HEK293 (cell line): ENCODE measurements around the gene DNAH1.
A peak's percentile ranks its signal among the peaks of the same experiment; 100 is the strongest.

ENCODE experiments used
- CTCF ChIA-PET: fragments of 350-600 bp; formaldehyde crosslinking; extraction: SDS; loops from one replicate; lab custom pipeline; 2021; ENCODE audit warnings: antibody characterized with exemption; lab: Yijun Ruan, JAX
- POLR2A ChIA-PET: fragments of 300-600 bp; formaldehyde crosslinking; extraction: SDS; loops from one replicate; lab custom pipeline; 2020; ENCODE audit warnings: antibody characterized with exemption, inconsistent platforms; lab: Yijun Ruan, JAX
- H3K27ac ChIP-seq: fragments of 200-500 bp; sonication (Bioruptor generic); 2 replicates; pipeline ENCODE4 v1.5.1; 2014; ENCODE audit warnings: low read depth, low read length, control low read depth, inconsistent platforms; ENCODE audit errors: extremely low read depth
- H3K36me3 ChIP-seq, 2 experiments: fragments of 200-500 bp in 1 of 2; sonication (Bioruptor generic) in 1 of 2; 1 replicate in 1 of 2; 2 replicates in 1 of 2; pipeline ENCODE4 v1.5.1; 2014 to 2017; ENCODE audit warnings: inconsistent platforms in 2 of 2, low read length in 2 of 2; ENCODE audit not compliant: control insufficient read depth in 2 of 2, insufficient read depth in 1 of 2
- H3K4me1 ChIP-seq: fragments of 200-500 bp; sonication (Bioruptor generic); 2 replicates; pipeline ENCODE4 v1.5.1; 2014; ENCODE audit warnings: mild to moderate bottlenecking, low read length, inconsistent platforms; ENCODE audit not compliant: control insufficient read depth, insufficient read depth
- H3K4me3 ChIP-seq: 2 replicates; pipeline ENCODE4 v1.5.1; 2011; ENCODE audit warnings: low read depth, mild to moderate bottlenecking, control low read depth, low read length, moderate library complexity
- H3K9me3 ChIP-seq: fragments of 200-500 bp; sonication (Bioruptor generic); 2 replicates; pipeline ENCODE4 v1.5.1; 2014; ENCODE audit warnings: low read depth, low read length, inconsistent platforms; ENCODE audit not compliant: control insufficient read depth, insufficient read depth
- KLF9 ChIP-seq: fragments of 450-650 bp; formaldehyde crosslinking; IDR thresholded peaks from 2 replicates; pipeline ENCODE4 v1.5.1; 2016; ENCODE audit warnings: missing biosample characterization, missing genetic modification characterization, low read depth
- PRDM1 ChIP-seq: fragments of 450-650 bp; formaldehyde crosslinking; IDR thresholded peaks from 2 replicates; pipeline ENCODE4; 2016; ENCODE audit warnings: missing biosample characterization, missing genetic modification characterization
- SCRT2 ChIP-seq: fragments of 450-650 bp; formaldehyde crosslinking; IDR thresholded peaks from 2 replicates; pipeline ENCODE4 v1.5.1; 2016; ENCODE audit warnings: missing biosample characterization, missing genetic modification characterization
- SP2 ChIP-seq: fragments of 450-650 bp; formaldehyde crosslinking; IDR thresholded peaks from 2 replicates; pipeline ENCODE4 v1.5.1; 2016; ENCODE audit warnings: missing biosample characterization, missing genetic modification characterization
- SP3 ChIP-seq: fragments of 450-650 bp; formaldehyde crosslinking; IDR thresholded peaks from 2 replicates; pipeline ENCODE4 v1.5.1; 2016; ENCODE audit warnings: missing biosample characterization, missing genetic modification characterization
- ZIC2 ChIP-seq: fragments of 450-650 bp; formaldehyde crosslinking; IDR thresholded peaks from 2 replicates; pipeline ENCODE4 v1.5.1; 2016; ENCODE audit warnings: missing biosample characterization, missing genetic modification characterization
- ZNF140 ChIP-seq: fragments of 450-650 bp; formaldehyde crosslinking; IDR thresholded peaks from 2 replicates; pipeline ENCODE4 v1.5.1; 2016; ENCODE audit warnings: missing biosample characterization, missing genetic modification characterization
- ZNF202 ChIP-seq: fragments of 450-650 bp; formaldehyde crosslinking; IDR thresholded peaks from 2 replicates; pipeline ENCODE4 v1.5.1; 2016; ENCODE audit warnings: missing biosample characterization, missing genetic modification characterization, borderline replicate concordance
- ZNF221 ChIP-seq: fragments of 450-650 bp; formaldehyde crosslinking; IDR thresholded peaks from 2 replicates; pipeline ENCODE4 v1.5.1; 2017; ENCODE audit warnings: missing biosample characterization, missing genetic modification characterization, borderline replicate concordance
- ZNF23 ChIP-seq: fragments of 450-650 bp; formaldehyde crosslinking; IDR thresholded peaks from 2 replicates; pipeline ENCODE4 v1.5.1; 2016; ENCODE audit warnings: missing biosample characterization, missing genetic modification characterization, borderline replicate concordance
- ZNF335 ChIP-seq: fragments of 450-650 bp; formaldehyde crosslinking; conservative IDR thresholded peaks from 2 replicates; pipeline ENCODE4 v1.5.1; 2016; ENCODE audit warnings: missing biosample characterization, missing genetic modification characterization
- ZNF561 ChIP-seq: fragments of 450-650 bp; IDR thresholded peaks from 2 replicates; pipeline ENCODE4 v1.5.1; 2018; ENCODE audit warnings: missing biosample characterization, missing genetic modification characterization, borderline replicate concordance
- ZNF585B ChIP-seq: fragments of 450-650 bp; formaldehyde crosslinking; IDR thresholded peaks from 2 replicates; pipeline ENCODE4 v1.5.1; 2016; ENCODE audit warnings: missing biosample characterization, missing genetic modification characterization
- ZNF626 ChIP-seq: fragments of 450-650 bp; sonication (Bioruptor Pico); formaldehyde crosslinking; IDR thresholded peaks from 2 replicates; pipeline ENCODE4 v1.5.1; 2018; ENCODE audit warnings: missing biosample characterization, missing genetic modification characterization, inconsistent platforms
- ZNF76 ChIP-seq: fragments of 450-650 bp; formaldehyde crosslinking; IDR thresholded peaks from 2 replicates; pipeline ENCODE4; 2016; ENCODE audit warnings: low read depth, missing biosample characterization, missing genetic modification characterization, borderline replicate concordance
- ZNF785 ChIP-seq: fragments of 450-650 bp; formaldehyde crosslinking; IDR thresholded peaks from 2 replicates; pipeline ENCODE4 v1.5.1; 2016; ENCODE audit warnings: missing biosample characterization, missing genetic modification characterization
- ZNF830 ChIP-seq: fragments of 450-650 bp; IDR thresholded peaks from 2 replicates; pipeline ENCODE4 v1.5.0; 2018; ENCODE audit warnings: missing biosample characterization, missing genetic modification characterization, low read depth, mild to moderate bottlenecking, moderate library complexity
- ZSCAN16 ChIP-seq: fragments of 450-650 bp; formaldehyde crosslinking; IDR thresholded peaks from 2 replicates; pipeline ENCODE4 v1.5.1; 2016; ENCODE audit warnings: missing biosample characterization, missing genetic modification characterization
- ZSCAN30 ChIP-seq: fragments of 450-650 bp; IDR thresholded peaks from 2 replicates; pipeline ENCODE4 v1.5.1; 2018; ENCODE audit warnings: missing biosample characterization, mild to moderate bottlenecking, missing genetic modification characterization, moderate library complexity
- TF ChIP-seq, protein P1 (sequence below): fragments of 450-650 bp; formaldehyde crosslinking; IDR thresholded peaks from 2 replicates; pipeline ENCODE4 v1.5.1; 2016; ENCODE audit warnings: missing biosample characterization, missing genetic modification characterization
- TF ChIP-seq, protein P2 (sequence below): fragments of 450-650 bp; formaldehyde crosslinking; IDR thresholded peaks from 2 replicates; pipeline ENCODE4 v1.5.1; 2017; ENCODE audit warnings: missing biosample characterization, missing genetic modification characterization
- TF ChIP-seq, protein P3 (sequence below): IDR thresholded peaks from 2 replicates; pipeline ENCODE4 v1.6.1; 2011; ENCODE audit warnings: mild to moderate bottlenecking, low read depth, low read length, borderline replicate concordance

Gene DNAH1

DNA sequence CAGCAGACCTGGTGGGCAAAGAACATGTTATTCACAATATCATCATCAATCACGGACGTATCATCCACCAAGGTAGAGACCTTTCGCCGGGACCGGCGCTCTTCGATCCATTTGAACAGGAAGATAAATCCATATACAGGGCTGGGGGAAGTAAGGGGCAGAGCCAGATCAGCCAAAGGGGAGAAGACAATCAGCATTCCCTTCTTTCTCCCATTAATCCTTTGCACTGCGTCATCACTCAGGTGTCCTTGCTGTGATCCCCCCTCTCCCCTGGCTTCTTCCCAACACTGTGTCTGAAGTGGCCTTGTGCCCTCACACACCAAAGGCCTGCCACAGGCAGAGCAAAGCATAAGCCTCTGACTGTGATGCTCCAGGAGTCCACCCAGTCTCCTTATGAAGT lies 92.3 kb downstream of the DNAH1 start:
- Histone ChIP-seq H3K27ac (no peak overlapping the region), H3K36me3 (peaks cover 0 to 62% of the 10 kb centered on the region in 2 experiments; a peak in 1 of 3 replicates), H3K9me3 (no peaks in the 10 kb centered on the region), H3K4me3 (no peak overlapping the region), H3K4me1 (0 out of 2 replicates have a peak, but pooled peaks cover 3% of the 10 kb centered on the region)
- POLR2A ChIA-PET: no interaction called here
- CTCF ChIA-PET: no interaction called here
- no peak for TF ChIP-seq ZNF335 (tag by site-specific recombination)
- no peak for TF ChIP-seq ZNF23 (tag by site-specific recombination)
- no peak for TF ChIP-seq ZNF76 (tag by site-specific recombination)

DNA sequence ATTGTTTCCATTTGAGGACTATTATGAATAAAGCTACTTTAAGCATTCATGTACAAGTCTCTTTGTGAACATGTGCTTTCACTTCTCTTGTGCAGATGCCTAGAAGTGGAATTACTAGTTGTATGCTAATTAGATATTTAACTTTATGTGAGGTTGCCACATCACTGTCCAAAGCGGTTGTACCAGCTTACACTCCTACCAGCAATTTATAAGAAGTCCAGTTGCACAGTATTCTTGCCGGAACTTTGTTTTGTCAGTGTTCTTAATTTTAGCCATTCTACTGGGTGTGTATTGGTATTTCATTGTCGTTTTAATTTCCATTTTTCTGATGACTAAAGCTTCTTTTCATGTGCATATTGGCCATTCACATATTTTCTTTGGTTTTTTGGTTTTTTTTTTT lies 99.7 kb downstream of the DNAH1 start:
- Histone ChIP-seq H3K4me3 (no peak overlapping the region), H3K27ac (no peak overlapping the region), H3K36me3 (peaks cover 0 to 12% of the 10 kb centered on the region in 2 experiments; a peak in 1 of 3 replicates), H3K9me3 (no peaks in the 10 kb centered on the region), H3K4me1 (0 out of 2 replicates have a peak, but pooled peaks cover 3% of the 10 kb centered on the region)
- CTCF ChIA-PET: interaction anchor here (0.9 to 1.3 kb wide), 2 partner anchors 12 to 52 kb away, joined by 3 to 7 read pairs; no protein-coding TSS in a partner anchor
- TF ChIP-seq SCRT2 (0 out of 2 replicates have a peak, but pooled peaks have one; percentile 38), ZNF561 (tag by site-specific recombination) (no peak)
- POLR2A ChIA-PET: interaction anchor here (0.7 kb wide), 1 partner anchor 172 kb away, joined by 3 read pairs; no protein-coding TSS in a partner anchor

DNA sequence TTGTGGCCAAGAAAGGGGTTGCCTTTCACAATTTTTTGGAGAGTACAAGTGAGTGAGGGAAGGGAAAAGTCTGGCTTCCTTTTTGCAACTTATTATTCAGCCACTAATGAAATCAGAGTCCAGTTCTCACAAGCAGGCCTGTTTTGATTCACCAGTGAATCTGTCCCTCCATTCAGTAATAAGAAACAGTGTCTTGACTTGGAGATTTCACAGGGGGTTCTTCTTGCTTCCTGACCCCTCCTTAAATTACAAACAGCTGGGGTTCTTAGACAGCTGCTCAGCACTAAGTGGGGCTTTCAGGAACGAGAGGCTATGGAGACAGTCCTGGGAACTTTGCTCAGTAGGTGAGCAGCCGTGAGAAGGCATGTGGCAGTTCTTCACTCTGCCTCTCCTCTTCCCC lies 104.3 kb downstream of the DNAH1 start:
- no peaks in the 10 kb centered on the region for H3K9me3 ChIP-seq
- TF ChIP-seq SP3 (tag by site-specific recombination): no peak
- 0 out of 2 replicates have a peak, but pooled peaks have one; percentile 18 for TF ChIP-seq PRDM1 (tag by site-specific recombination)
- TF ChIP-seq, all 188 proteins: peak for 1
- Histone ChIP-seq H3K36me3 (peaks cover 0 to 3% of the 10 kb centered on the region in 2 experiments; a peak in 1 of 3 replicates), H3K27ac (no peak overlapping the region), H3K4me3 (no peak overlapping the region), H3K4me1 (no peaks in the 10 kb centered on the region)
- CTCF ChIA-PET: no interaction called here
- POLR2A ChIA-PET: no interaction called here

- H3K27ac ChIP-seq: no peak overlapping the region
- TF ChIP-seq ZNF202 (tag by site-specific recombination) (no peak), ZNF140 (no peak), ZNF626 (tag by site-specific recombination) (no peak), ZIC2 (tag by site-specific recombination) (no peak)
- H3K36me3 ChIP-seq: no peaks in the 10 kb centered on the region
- no peaks in the 10 kb centered on the region for H3K4me1 ChIP-seq
- CTCF ChIA-PET: interaction anchor here (0.6 to 2.2 kb wide), 4 partner anchors 9 to 183 kb away, joined by 3 to 10 read pairs (median 4); no protein-coding TSS in a partner anchor
- H3K4me3 ChIP-seq: no peak overlapping the region
- POLR2A ChIA-PET: no interaction called here
- H3K9me3 ChIP-seq: no peaks in the 10 kb centered on the region
Observed at GRCh38 chr3:52422669-52423068, 106.5 kb downstream of the DNAH1 start.

- Histone ChIP-seq H3K27ac (no peak overlapping the region), H3K4me1 (no peaks in the 10 kb centered on the region), H3K9me3 (no peaks in the 10 kb centered on the region), H3K36me3 (no peaks in the 10 kb centered on the region), H3K4me3 (no peak overlapping the region)
- POLR2A ChIA-PET: no interaction called here
- CTCF ChIA-PET: interaction anchor here (0.6 to 2.2 kb wide), 6 partner anchors 9 to 135 kb away, joined by 3 to 10 read pairs (median 4); partner anchors contain the start of gene GLYCTK
- TF ChIP-seq ZSCAN30 (tag by site-specific recombination) (no peak), KLF9 (no peak), ZSCAN16 (tag by site-specific recombination) (no peak), ZNF585B (tag by site-specific recombination) (no peak), SP2 (no peak), ZNF785 (tag by site-specific recombination) (no peak), ZNF830 (tag by site-specific recombination) (no peak), ZNF221 (tag by site-specific recombination) (no peak)
- TF ChIP-seq, protein P1, sequence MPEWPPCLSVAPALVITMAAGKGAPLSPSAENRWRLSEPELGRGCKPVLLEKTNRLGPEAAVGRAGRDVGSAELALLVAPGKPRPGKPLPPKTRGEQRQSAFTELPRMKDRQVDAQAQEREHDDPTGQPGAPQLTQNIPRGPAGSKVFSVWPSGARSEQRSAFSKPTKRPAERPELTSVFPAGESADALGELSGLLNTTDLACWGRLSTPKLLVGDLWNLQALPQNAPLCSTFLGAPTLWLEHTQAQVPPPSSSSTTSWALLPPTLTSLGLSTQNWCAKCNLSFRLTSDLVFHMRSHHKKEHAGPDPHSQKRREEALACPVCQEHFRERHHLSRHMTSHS (tag by site-specific recombination): no peak
- TF ChIP-seq, protein P2, sequence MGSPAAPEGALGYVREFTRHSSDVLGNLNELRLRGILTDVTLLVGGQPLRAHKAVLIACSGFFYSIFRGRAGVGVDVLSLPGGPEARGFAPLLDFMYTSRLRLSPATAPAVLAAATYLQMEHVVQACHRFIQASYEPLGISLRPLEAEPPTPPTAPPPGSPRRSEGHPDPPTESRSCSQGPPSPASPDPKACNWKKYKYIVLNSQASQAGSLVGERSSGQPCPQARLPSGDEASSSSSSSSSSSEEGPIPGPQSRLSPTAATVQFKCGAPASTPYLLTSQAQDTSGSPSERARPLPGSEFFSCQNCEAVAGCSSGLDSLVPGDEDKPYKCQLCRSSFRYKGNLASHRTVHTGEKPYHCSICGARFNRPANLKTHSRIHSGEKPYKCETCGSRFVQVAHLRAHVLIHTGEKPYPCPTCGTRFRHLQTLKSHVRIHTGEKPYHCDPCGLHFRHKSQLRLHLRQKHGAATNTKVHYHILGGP: no peak
- TF ChIP-seq, protein P3, sequence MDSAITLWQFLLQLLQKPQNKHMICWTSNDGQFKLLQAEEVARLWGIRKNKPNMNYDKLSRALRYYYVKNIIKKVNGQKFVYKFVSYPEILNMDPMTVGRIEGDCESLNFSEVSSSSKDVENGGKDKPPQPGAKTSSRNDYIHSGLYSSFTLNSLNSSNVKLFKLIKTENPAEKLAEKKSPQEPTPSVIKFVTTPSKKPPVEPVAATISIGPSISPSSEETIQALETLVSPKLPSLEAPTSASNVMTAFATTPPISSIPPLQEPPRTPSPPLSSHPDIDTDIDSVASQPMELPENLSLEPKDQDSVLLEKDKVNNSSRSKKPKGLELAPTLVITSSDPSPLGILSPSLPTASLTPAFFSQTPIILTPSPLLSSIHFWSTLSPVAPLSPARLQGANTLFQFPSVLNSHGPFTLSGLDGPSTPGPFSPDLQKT: no peak
Observed at GRCh38 chr3:52423173-52423572, 107.1 kb downstream of the DNAH1 start.
